BE2C (cell line): ENCODE data around the gene C10orf95.

Source experiments
- DNase-seq: peaks from one replicate; pipeline ENCODE4 v3.0.0-alpha.2; 2020
- H3K27me3 ChIP-seq: fragments of 250-450 bp; sonication (Bioruptor Pico); 2 replicates; pipeline ENCODE4 v1.5.1; 2020; ENCODE audit warnings: mild to moderate bottlenecking
- H3K36me3 ChIP-seq: fragments of 250-450 bp; sonication (Bioruptor Pico); 2 replicates; pipeline ENCODE4 v1.5.1; 2020; ENCODE audit warnings: mild to moderate bottlenecking
- H3K4me1 ChIP-seq: fragments of 250-450 bp; sonication (Bioruptor Pico); 2 replicates; pipeline ENCODE4 v1.5.1; 2020
- H3K4me3 ChIP-seq: 2 replicates; pipeline ENCODE4 v1.5.1; 2011; ENCODE audit warnings: low read depth, low read length
- H3K9me3 ChIP-seq: fragments of 250-450 bp; sonication (Bioruptor Pico); 2 replicates; pipeline ENCODE4 v1.5.1; 2020
- TF ChIP-seq, protein P1 (sequence below): IDR thresholded peaks from 2 replicates; pipeline ENCODE4 v1.5.1; 2012; ENCODE audit warnings: mild to moderate bottlenecking, low read depth, low read length

The C10orf95 gene

GRCh38 chr10:102467971-102468438 is 16.7 kb upstream of the C10orf95 start:
- Histone ChIP-seq H3K27me3 (no peaks in the 10 kb centered on the region), H3K4me3 (no peak overlapping the region), H3K9me3 (no peaks in the 10 kb centered on the region), H3K4me1 (no peaks in the 10 kb centered on the region), H3K36me3 (no peaks in the 10 kb centered on the region; the same call in 1 of the 2 replicates)
- TF ChIP-seq, protein P1, sequence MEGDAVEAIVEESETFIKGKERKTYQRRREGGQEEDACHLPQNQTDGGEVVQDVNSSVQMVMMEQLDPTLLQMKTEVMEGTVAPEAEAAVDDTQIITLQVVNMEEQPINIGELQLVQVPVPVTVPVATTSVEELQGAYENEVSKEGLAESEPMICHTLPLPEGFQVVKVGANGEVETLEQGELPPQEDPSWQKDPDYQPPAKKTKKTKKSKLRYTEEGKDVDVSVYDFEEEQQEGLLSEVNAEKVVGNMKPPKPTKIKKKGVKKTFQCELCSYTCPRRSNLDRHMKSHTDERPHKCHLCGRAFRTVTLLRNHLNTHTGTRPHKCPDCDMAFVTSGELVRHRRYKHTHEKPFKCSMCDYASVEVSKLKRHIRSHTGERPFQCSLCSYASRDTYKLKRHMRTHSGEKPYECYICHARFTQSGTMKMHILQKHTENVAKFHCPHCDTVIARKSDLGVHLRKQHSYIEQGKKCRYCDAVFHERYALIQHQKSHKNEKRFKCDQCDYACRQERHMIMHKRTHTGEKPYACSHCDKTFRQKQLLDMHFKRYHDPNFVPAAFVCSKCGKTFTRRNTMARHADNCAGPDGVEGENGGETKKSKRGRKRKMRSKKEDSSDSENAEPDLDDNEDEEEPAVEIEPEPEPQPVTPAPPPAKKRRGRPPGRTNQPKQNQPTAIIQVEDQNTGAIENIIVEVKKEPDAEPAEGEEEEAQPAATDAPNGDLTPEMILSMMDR, result no peak
- DNase-seq, result no peak

DNA sequence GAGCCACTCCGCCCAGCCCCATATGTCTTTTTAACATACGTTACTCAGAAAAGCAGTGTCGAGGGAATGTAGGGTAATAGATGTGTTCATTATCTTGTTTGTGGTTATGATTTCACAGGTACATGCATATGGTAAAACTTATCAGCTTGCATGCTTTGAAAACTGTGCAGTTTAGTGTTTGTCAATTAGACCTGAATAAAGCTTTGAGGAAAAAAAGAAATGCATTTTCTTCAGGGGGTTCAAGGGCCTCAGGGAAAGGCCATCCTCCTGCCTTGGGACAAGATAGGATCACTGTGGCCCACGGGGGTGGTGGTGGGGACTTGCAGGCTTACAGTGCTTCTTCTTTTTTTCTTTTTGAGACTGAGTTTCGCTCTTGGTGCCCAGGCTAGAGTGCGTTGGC is 16.0 kb upstream of the C10orf95 start:
- H3K4me1 ChIP-seq, result no peaks in the 10 kb centered on the region; the same call in 1 of the 2 replicates
- no peak for DNase-seq
- H3K36me3 ChIP-seq, result no peaks in the 10 kb centered on the region; the same call in 1 of the 2 replicates
- no peaks in the 10 kb centered on the region for H3K9me3 ChIP-seq
- H3K27me3 ChIP-seq, result no peaks in the 10 kb centered on the region
- no peak overlapping the region for H3K4me3 ChIP-seq
- TF ChIP-seq, protein P1, result no peak

GRCh38 chr10:102465466-102465865 is 14.1 kb upstream of the C10orf95 start:
- Histone ChIP-seq H3K4me3 (no peak overlapping the region), H3K9me3 (no peaks in the 10 kb centered on the region), H3K36me3 (no peaks in the 10 kb centered on the region; the same call in 1 of the 2 replicates), H3K27me3 (no peaks in the 10 kb centered on the region), H3K4me1 (no peaks in the 10 kb centered on the region; the same call in 1 of the 2 replicates)
- no peak for DNase-seq
- TF ChIP-seq, protein P1, result no peak

- Histone ChIP-seq H3K27me3 (no peaks in the 10 kb centered on the region), H3K9me3 (no peaks in the 10 kb centered on the region), H3K4me3 (no peak overlapping the region), H3K4me1 (no peaks in the 10 kb centered on the region; the same call in 1 of the 2 replicates), H3K36me3 (no peaks in the 10 kb centered on the region; the same call in 1 of the 2 replicates)
- TF ChIP-seq, protein P1, result no peak
- no peak for DNase-seq
Observed at GRCh38 chr10:102463983-102464382, 12.6 kb upstream of the C10orf95 start.

DNA sequence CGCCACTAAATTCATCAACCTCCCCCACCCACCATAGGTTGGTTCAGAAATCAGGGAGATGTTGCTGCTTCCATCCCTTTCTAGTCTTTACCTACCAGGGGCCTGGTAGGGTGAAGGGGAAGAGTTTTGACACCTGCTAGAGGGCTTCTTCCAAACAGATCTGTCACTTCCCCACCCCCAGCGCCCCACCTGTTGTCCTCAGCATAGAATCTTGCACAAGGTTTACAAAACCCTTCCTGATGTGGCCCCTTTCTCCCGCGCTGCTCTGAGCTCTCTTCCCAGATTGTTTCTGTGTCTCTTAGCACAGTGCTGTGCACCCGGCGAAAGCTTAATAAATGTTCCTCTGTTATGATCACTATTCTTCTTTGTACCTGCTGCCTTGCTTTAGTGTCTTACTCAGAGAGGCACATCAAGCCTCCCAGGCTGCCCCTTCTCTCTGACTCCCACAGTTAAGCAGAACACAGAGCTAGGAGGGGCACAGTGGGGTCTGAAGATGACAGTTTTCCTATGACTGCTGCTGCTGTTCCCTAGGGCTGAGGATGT is 11.2 kb upstream of the C10orf95 start:
- H3K36me3 ChIP-seq, result no peaks in the 10 kb centered on the region
- TF ChIP-seq, protein P1, result no peak
- no peak for DNase-seq
- H3K4me3 ChIP-seq, result peak overlapping the region; percentile 7; the same call in 1 of the 2 replicates
- no peaks in the 10 kb centered on the region for H3K27me3 ChIP-seq
- no peaks in the 10 kb centered on the region; the same call in 1 of the 2 replicates for H3K4me1 ChIP-seq
- H3K9me3 ChIP-seq, result no peaks in the 10 kb centered on the region
